ENCODE data around the gene SLA2.

- no peak for TF ChIP-seq POLR2A (IDR thresholded peaks at IDR 0.05)
- no peak for TF ChIP-seq CTCF (IDR thresholded peaks at IDR 0.05)
These were observed 14.3 kb downstream of the SLA2 start for GRCh38 chr20:36631646-36632045.
